Activated CD8-positive, alpha-beta T cell treated with anti-CD3 and anti-CD28 coated beads for 36 hours (primary cell): ENCODE results near the gene BICDL1. TPM values are rescaled to one million over a fixed set of nuclear protein-coding genes. Genes with fewer than 3 reads are reported as not detected.

Experiments
- ATAC-seq: fragments of 200-7000 bp; cut with Tn5 transposase; one replicate; pipeline ENCODE4 v1.10.0; 2021; ENCODE audit warnings: mild to moderate bottlenecking, moderate library complexity
- CTCF ChIA-PET: fragments of 350-600 bp; sonication (Branson Sonifier 250); formaldehyde crosslinking; loops from one replicate; lab custom pipeline; 2021; ENCODE audit warnings: antibody characterized with exemption; lab: Charles Lee
- POLR2A ChIA-PET: fragments of 350-600 bp; sonication (Branson Sonifier 250); formaldehyde crosslinking; loops from one replicate; lab custom pipeline; 2021; ENCODE audit warnings: antibody characterized with exemption; lab: Charles Lee
- DNase-seq: peaks from one replicate; pipeline ENCODE4 v3.0.0-alpha.2; 2020
- H3K27ac Mint-ChIP-seq: one replicate; pipeline ENCODE4 v1.8.0; 2021; ENCODE audit warnings: mild to moderate bottlenecking, mixed read lengths
- H3K27me3 Mint-ChIP-seq: one replicate; pipeline ENCODE4 v1.8.0; 2021; ENCODE audit warnings: mixed read lengths
- H3K36me3 Mint-ChIP-seq: one replicate; pipeline ENCODE4 v1.8.0; 2021; ENCODE audit warnings: low read depth, mixed read lengths
- H3K4me1 Mint-ChIP-seq: one replicate; pipeline ENCODE4 v1.8.0; 2021; ENCODE audit warnings: low read depth, mixed read lengths
- H3K4me3 Mint-ChIP-seq: one replicate; pipeline ENCODE4 v1.8.0; 2021; ENCODE audit warnings: mild to moderate bottlenecking, moderate library complexity, mixed read lengths
- H3K9me3 Mint-ChIP-seq: one replicate; pipeline ENCODE4 v1.8.0; 2021; ENCODE audit warnings: mixed read lengths
- CTCF ChIP-seq: fragments of 200-600 bp; IDR thresholded peaks from one replicate; pipeline ENCODE4 v1.8.0; 2022; ENCODE audit warnings: antibody characterized with exemption, mild to moderate bottlenecking
- intact Hi-C: fragments of 100-400 bp; cut with micrococcal nuclease; formaldehyde crosslinking; loops from one replicate; pipeline ENCODE4 v1.10.0; 2022
- total RNA-seq, 2 experiments: library from RNA; stranded (reverse); gene quantifications; one replicate each; pipeline ENCODE4 v1.2.3, GENCODE V29; 2021

The BICDL1 gene
- total RNA-seq, 2 experiments from 2014 or later: 103 to 107 TPM

DNA sequence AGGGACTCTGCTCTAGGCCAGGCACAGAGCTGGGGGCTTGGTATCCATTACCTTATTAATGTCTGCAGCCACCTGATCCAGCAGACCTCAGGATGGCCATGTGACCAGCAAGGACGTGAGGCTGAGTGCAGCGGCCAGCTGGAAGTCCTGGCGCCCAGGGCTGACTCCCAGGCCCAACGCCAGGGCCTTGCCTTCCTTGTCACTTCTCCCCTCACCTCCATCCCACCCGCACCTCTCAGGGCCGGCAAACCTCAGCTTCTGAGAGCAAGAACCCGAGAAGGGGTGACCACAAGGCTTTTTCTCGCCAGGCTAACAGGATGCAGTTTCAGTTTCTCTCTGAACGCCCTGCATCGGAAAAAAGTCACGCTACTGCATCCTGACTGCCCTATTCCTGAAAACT lies 112.1 kb downstream of the BICDL1 start:
- no peak for ATAC-seq
- H3K27me3 Mint-ChIP-seq: no peaks in the 10 kb centered on the region

GRCh38 chr12:120101617-120102016 lies 112.6 kb downstream of the BICDL1 start:
- H3K4me1 Mint-ChIP-seq: peaks cover 17% of the 10 kb centered on the region
- ATAC-seq (no peak), DNase-seq (no peak)
- intact Hi-C loops: no loop called here
- H3K4me3 Mint-ChIP-seq: no peak overlapping the region
- POLR2A ChIA-PET: interaction anchor here (0.8 to 6.0 kb wide), 3 partner anchors 9 to 111 kb away, joined by 3 to 47 read pairs (median 4); partner anchors contain the start of gene RAB35
- peak overlapping the region; percentile 76 for H3K27ac Mint-ChIP-seq
- TF ChIP-seq CTCF: no peak
- peaks cover 22% of the 10 kb centered on the region for H3K36me3 Mint-ChIP-seq
- H3K27me3 Mint-ChIP-seq: no peaks in the 10 kb centered on the region
- no peaks in the 10 kb centered on the region for H3K9me3 Mint-ChIP-seq
- CTCF ChIA-PET: interaction anchor here (1.3 to 1.5 kb wide), 2 partner anchors 14 to 16 kb away, joined by 3 to 5 read pairs; no protein-coding TSS in a partner anchor

More for the DNA sequence above, 112.1 kb downstream of the BICDL1 start:
- no peak overlapping the region for H3K4me3 Mint-ChIP-seq
- H3K4me1 Mint-ChIP-seq: peaks cover 16% of the 10 kb centered on the region
- intact Hi-C loops: no loop called here
- ChIA-PET POLR2A (interaction anchor here (0.8 to 6.0 kb wide), 3 partner anchors 9 to 111 kb away, joined by 3 to 47 read pairs (median 6); partner anchors contain the start of gene RAB35), CTCF (interaction anchor here (1.3 to 1.5 kb wide), 2 partner anchors 14 to 16 kb away, joined by 3 to 5 read pairs; no protein-coding TSS in a partner anchor)
- DNase-seq: no peak
- peak overlapping the region; percentile 76 for H3K27ac Mint-ChIP-seq
- H3K9me3 Mint-ChIP-seq: no peaks in the 10 kb centered on the region
- TF ChIP-seq CTCF: no peak
- H3K36me3 Mint-ChIP-seq: peaks cover 22% of the 10 kb centered on the region

DNA sequence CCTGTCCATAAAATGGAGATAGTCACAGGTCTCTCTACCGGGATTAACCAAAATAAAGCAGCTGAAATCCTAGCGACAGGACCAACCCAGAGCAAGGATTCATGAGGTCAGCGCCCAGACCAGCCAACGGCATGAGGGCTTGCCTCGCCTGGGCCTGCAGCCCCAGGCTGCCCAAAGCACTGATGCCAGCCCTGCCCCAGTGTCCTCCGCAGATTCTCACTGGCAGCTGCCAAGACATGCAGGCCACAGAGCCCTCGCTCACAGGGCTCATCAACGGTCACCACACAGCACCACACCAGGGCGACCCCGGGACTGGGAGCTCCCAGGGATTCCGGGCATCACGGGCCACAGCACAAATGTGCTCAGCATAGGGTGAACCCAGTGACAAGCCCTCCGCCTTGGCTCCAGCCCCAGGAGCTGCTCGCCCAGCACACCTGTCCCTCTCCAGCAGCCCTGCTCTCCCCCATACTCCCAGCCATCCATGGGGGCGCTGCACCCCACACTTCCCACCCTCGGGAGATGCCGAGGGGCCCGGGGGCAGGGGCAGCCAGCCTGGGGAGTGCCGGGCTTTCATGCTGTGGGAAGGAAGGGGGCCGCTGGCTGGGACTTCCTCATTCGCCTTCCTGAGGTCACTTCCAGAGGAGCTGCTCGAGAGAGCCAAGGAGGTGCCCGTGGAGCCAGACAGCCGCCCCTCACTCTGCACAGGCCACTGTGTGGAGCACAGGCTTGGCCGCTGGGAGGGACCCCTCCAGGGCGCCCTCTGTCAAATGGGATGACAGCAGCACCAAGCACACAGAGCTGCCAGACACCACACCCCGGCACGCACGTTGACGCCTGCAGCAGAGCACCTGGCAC lies 113.4 kb downstream of the BICDL1 start:
- ChIA-PET POLR2A (interaction anchor here (1.1 to 6.0 kb wide), 4 partner anchors 8 to 14 kb away, joined by 4 to 47 read pairs (median 6); partner anchors contain the start of gene RAB35), CTCF (no interaction called here)
- ATAC-seq (no peak), DNase-seq (no peak)
- intact Hi-C loops: no loop called here
- no peaks in the 10 kb centered on the region for H3K9me3 Mint-ChIP-seq
- H3K36me3 Mint-ChIP-seq: peaks cover 23% of the 10 kb centered on the region
- peak overlapping the region; percentile 66 for H3K27ac Mint-ChIP-seq
- no peak for TF ChIP-seq CTCF
- H3K4me3 Mint-ChIP-seq: no peak overlapping the region
- H3K27me3 Mint-ChIP-seq: no peaks in the 10 kb centered on the region
- peaks cover 17% of the 10 kb centered on the region for H3K4me1 Mint-ChIP-seq

DNA sequence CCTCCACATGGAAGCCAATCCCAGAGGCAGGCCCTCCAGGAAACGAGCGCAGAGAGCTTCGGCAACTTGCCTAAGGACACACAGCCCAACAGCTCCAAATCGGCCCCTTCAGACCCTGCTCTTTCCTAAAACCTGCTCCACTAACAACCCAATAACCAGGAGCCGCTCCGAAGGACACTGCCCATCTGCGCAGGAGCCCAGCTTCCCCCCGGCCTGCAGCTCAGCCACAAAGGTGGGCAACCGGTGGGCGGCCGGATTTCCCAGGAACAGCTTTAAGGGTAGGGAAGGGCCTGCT lies 114.0 kb downstream of the BICDL1 start:
- ChIA-PET POLR2A (interaction anchor here (1.1 to 6.0 kb wide), 3 partner anchors 8 to 13 kb away, joined by 5 to 47 read pairs (median 6); partner anchors contain the start of gene RAB35), CTCF (no interaction called here)
- Mint-ChIP-seq H3K27ac (no peak overlapping the region), H3K4me3 (no peak overlapping the region), H3K27me3 (no peaks in the 10 kb centered on the region), H3K36me3 (peaks cover 24% of the 10 kb centered on the region), H3K9me3 (no peaks in the 10 kb centered on the region), H3K4me1 (peaks cover 20% of the 10 kb centered on the region)
- DNase-seq (no peak), ATAC-seq (no peak)
- no peak for TF ChIP-seq CTCF
- intact Hi-C loops: no loop called here

- no peak for DNase-seq
- no peak overlapping the region for H3K4me3 Mint-ChIP-seq
- no peaks in the 10 kb centered on the region for H3K9me3 Mint-ChIP-seq
- H3K36me3 Mint-ChIP-seq: peaks cover 21% of the 10 kb centered on the region
- H3K27me3 Mint-ChIP-seq: no peaks in the 10 kb centered on the region
- no peak for ATAC-seq
- POLR2A ChIA-PET: interaction anchor here (1.4 to 6.0 kb wide), 2 partner anchors 9 to 13 kb away, joined by 6 to 47 read pairs; partner anchors contain the start of gene RAB35
- TF ChIP-seq CTCF: no peak
- intact Hi-C loops: no loop called here
- H3K27ac Mint-ChIP-seq: no peak overlapping the region
- CTCF ChIA-PET: no interaction called here
- peaks cover 22% of the 10 kb centered on the region for H3K4me1 Mint-ChIP-seq
These were observed 114.3 kb downstream of the BICDL1 start for GRCh38 chr12:120103371-120103770.
